Thymus (tissue), 11 donors: Measurements from ENCODE around the gene UTF1. TPM values are rescaled to one million over a fixed set of nuclear protein-coding genes. Genes with fewer than 3 reads are reported as not detected.

ENCODE experiments used
- DNase-seq, 9 donors: peaks; one replicate each; pipeline ENCODE4 v3.0.0-alpha.2; 2013; ENCODE audit warnings: low spot score in 9 of 9, low read depth in 6 of 9, missing footprints in 1 of 9
- H3K27ac ChIP-seq, 2 donors: one replicate each; pipeline ENCODE4 v1.5.1; 2013; ENCODE audit warnings: control low read depth in 1 of 2, low read depth in 1 of 2, low read length in 1 of 2, mild to moderate bottlenecking in 1 of 2, moderate library complexity in 1 of 2
- H3K27me3 ChIP-seq, 2 donors: one replicate each; pipeline ENCODE4 v1.5.1; 2013; ENCODE audit warnings: low read length in 1 of 2; ENCODE audit not compliant: control insufficient read depth in 2 of 2, insufficient read depth in 1 of 2
- H3K36me3 ChIP-seq, 2 donors: one replicate each; pipeline ENCODE4 v1.5.1; 2013; ENCODE audit warnings: low read length in 1 of 2, mild to moderate bottlenecking in 1 of 2, moderate library complexity in 1 of 2; ENCODE audit not compliant: control insufficient read depth in 2 of 2, insufficient read depth in 2 of 2
- H3K4me1 ChIP-seq, 2 donors: one replicate each; pipeline ENCODE4 v1.5.1; 2013; ENCODE audit warnings: low read length in 2 of 2; ENCODE audit not compliant: control insufficient read depth in 2 of 2, insufficient read depth in 2 of 2
- H3K4me3 ChIP-seq, 2 donors: one replicate each; pipeline ENCODE4 v1.5.1; 2013; ENCODE audit warnings: low read length in 2 of 2, control low read depth in 1 of 2, mild to moderate bottlenecking in 1 of 2
- H3K9me3 ChIP-seq, 2 donors: one replicate each; pipeline ENCODE4 v1.5.1; 2013; ENCODE audit warnings: low read length in 1 of 2, mild to moderate bottlenecking in 1 of 2; ENCODE audit not compliant: control insufficient read depth in 2 of 2, insufficient read depth in 1 of 2
- WGBS: extraction: QIAGEN DNeasy Blood & Tissue Kit; methylation state at CpG from one replicate; pipeline ENCODE4 v1.1.7; 2013; 5-methylcytosine and 5-hydroxymethylcytosine counted together
- polyA plus RNA-seq: library from polyadenylated mRNA; stranded (reverse); fragments of 200-250 nt; gene quantifications from one replicate; pipeline ENCODE4 v1.2.3, GENCODE V29; 2013
- total RNA-seq: library from RNA; stranded (reverse); fragments of 120-200 nt; gene quantifications from one replicate; pipeline ENCODE4 v1.2.4, GENCODE V29; 2013
- donor health status: healthy.

The UTF1 gene
- total and polyA plus RNA-seq, 2 donors, result 0.02 TPM; not detected in 1

GRCh38 chr10:133195611-133196010 lies 34.4 kb upstream of the UTF1 start:
- H3K27ac ChIP-seq, result no peak overlapping the region
- no peak overlapping the region for H3K4me3 ChIP-seq
- no peaks in the 10 kb centered on the region for H3K4me1 ChIP-seq
- WGBS, result 95% methylated on average over 23 of the region's 23 CpGs
- no peaks in the 10 kb centered on the region for H3K9me3 ChIP-seq
- DNase-seq, result no peak
- H3K27me3 ChIP-seq, result peaks cover 0 to 2% of the 10 kb centered on the region in 2 donors
- no peaks in the 10 kb centered on the region for H3K36me3 ChIP-seq

GRCh38 chr10:133196221-133196915 lies 33.6 kb upstream of the UTF1 start:
- 86% methylated on average over 24 of the region's 24 CpGs for WGBS
- Histone ChIP-seq H3K27ac (no peak overlapping the region), H3K4me1 (no peaks in the 10 kb centered on the region), H3K9me3 (no peaks in the 10 kb centered on the region), H3K4me3 (no peak overlapping the region), H3K36me3 (no peaks in the 10 kb centered on the region), H3K27me3 (peaks cover 0 to 2% of the 10 kb centered on the region in 2 donors)
- no peak for DNase-seq

GRCh38 chr10:133196936-133197758 lies 32.9 kb upstream of the UTF1 start:
- H3K27me3 ChIP-seq, result no peaks in the 10 kb centered on the region
- H3K27ac ChIP-seq, result no peak overlapping the region
- no peak overlapping the region for H3K4me3 ChIP-seq
- H3K9me3 ChIP-seq, result no peaks in the 10 kb centered on the region
- WGBS, result 87% methylated on average over 40 of the region's 40 CpGs
- DNase-seq, result no peak
- no peaks in the 10 kb centered on the region for H3K36me3 ChIP-seq
- no peaks in the 10 kb centered on the region for H3K4me1 ChIP-seq

- H3K4me3 ChIP-seq, result no peak overlapping the region
- DNase-seq, result no peak
- H3K36me3 ChIP-seq, result no peaks in the 10 kb centered on the region
- no peaks in the 10 kb centered on the region for H3K9me3 ChIP-seq
- no peaks in the 10 kb centered on the region for H3K4me1 ChIP-seq
- H3K27me3 ChIP-seq, result no peaks in the 10 kb centered on the region
- no peak overlapping the region for H3K27ac ChIP-seq
- 95% methylated on average over 9 of the region's 9 CpGs for WGBS
These were observed 32.2 kb upstream of the UTF1 start for GRCh38 chr10:133197786-133198185.

GRCh38 chr10:133198206-133198605 lies 31.8 kb upstream of the UTF1 start:
- Histone ChIP-seq H3K4me1 (no peaks in the 10 kb centered on the region), H3K27ac (no peak overlapping the region), H3K9me3 (no peaks in the 10 kb centered on the region), H3K27me3 (no peaks in the 10 kb centered on the region), H3K4me3 (no peak overlapping the region), H3K36me3 (no peaks in the 10 kb centered on the region)
- DNase-seq, result no peak
- 97% methylated on average over 26 of the region's 26 CpGs for WGBS

GRCh38 chr10:133198621-133199487 lies 31.2 kb upstream of the UTF1 start:
- Histone ChIP-seq H3K4me3 (no peak overlapping the region), H3K27me3 (no peaks in the 10 kb centered on the region), H3K4me1 (no peaks in the 10 kb centered on the region), H3K9me3 (no peaks in the 10 kb centered on the region), H3K36me3 (no peaks in the 10 kb centered on the region), H3K27ac (no peak overlapping the region)
- no peak for DNase-seq
- 95% methylated on average over 54 of the region's 54 CpGs for WGBS

- DNase-seq, result no peak
- WGBS, result 93% methylated on average over 13 of the region's 13 CpGs
These were observed 30.5 kb upstream of the UTF1 start for GRCh38 chr10:133199488-133199885.

GRCh38 chr10:133199992-133200611 lies 29.9 kb upstream of the UTF1 start:
- no peaks in the 10 kb centered on the region for H3K27me3 ChIP-seq
- no peak overlapping the region for H3K4me3 ChIP-seq
- no peaks in the 10 kb centered on the region for H3K36me3 ChIP-seq
- no peaks in the 10 kb centered on the region for H3K4me1 ChIP-seq
- H3K27ac ChIP-seq, result no peak overlapping the region
- DNase-seq, result no peak
- H3K9me3 ChIP-seq, result no peaks in the 10 kb centered on the region
- WGBS, result 81% methylated on average over 38 of the region's 38 CpGs

More at GRCh38 chr10:133199488-133199885, 30.5 kb upstream of the UTF1 start:
- H3K27ac ChIP-seq, result no peak overlapping the region
- H3K36me3 ChIP-seq, result no peaks in the 10 kb centered on the region
- H3K4me1 ChIP-seq, result no peaks in the 10 kb centered on the region
- no peaks in the 10 kb centered on the region for H3K9me3 ChIP-seq
- H3K4me3 ChIP-seq, result no peak overlapping the region
- no peaks in the 10 kb centered on the region for H3K27me3 ChIP-seq
